ENCODE data around the gene GLRX3.

DNA sequence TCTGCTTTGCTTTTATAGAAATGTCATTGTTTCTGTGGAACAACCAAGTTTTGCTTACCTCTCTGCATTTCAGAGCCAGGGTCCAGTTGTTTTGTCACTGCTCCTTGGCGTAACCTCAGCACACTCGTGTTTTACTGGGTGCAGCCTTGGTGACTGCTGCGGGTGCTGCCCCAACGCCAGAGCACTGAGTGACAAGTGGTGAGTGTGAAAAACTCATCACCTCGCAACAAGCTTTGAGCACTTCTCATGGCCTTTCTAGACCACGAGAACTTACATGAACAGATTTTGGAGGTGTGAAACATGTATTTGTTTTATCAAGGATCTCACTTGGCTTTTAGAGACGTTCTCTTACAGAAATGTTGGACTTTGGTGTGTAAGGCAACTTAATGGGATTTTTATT, 31.0 kb downstream of the GLRX3 start:
- TF ChIP-seq CTCF (IDR thresholded peaks at IDR 0.05) (no peak), POLR2A (IDR thresholded peaks at IDR 0.05) (no peak)
